ENCODE measurements around the gene DNAJC19.

DNAJC19 gene

GRCh38 chr3:180989291-180990163 is at the start of gene DNAJC19:
Gene DNAJC19 (minus strand): TSS chr3:180989736. CDS start chr3:180989602, 134 bp downstream.
- peak; percentile 94 for DNase-seq
- Histone ChIP-seq H3K4me2 (ENCODE audit: insufficient read depth, low read length) (peak within 1 kb of the TSS; percentile 86), H3K4me1 (ENCODE audit: insufficient read depth, low read length) (peaks cover 30% of the 10 kb centered on the region), H3K36me3 (ENCODE audit: insufficient read depth, low read length) (peaks cover 8% of the 10 kb centered on the region), H3K27me3 (ENCODE audit: insufficient read depth, low read length, poor library complexity) (no peaks in the 10 kb centered on the region), H3K9me3 (ENCODE audit: insufficient read depth, low read length, severe bottlenecking) (no peaks in the 10 kb centered on the region), H2AFZ (ENCODE audit: low read depth, low read length) (peak within 1 kb of the TSS; percentile 82), H3K9ac (ENCODE audit: low read depth, low read length) (peak within 1 kb of the TSS; percentile 62), H3K27ac (ENCODE audit: low read length) (peak within 1 kb of the TSS; percentile 68), H4K20me1 (ENCODE audit: insufficient read depth, low read length) (no peaks in the 10 kb centered on the region), H3K79me2 (ENCODE audit: insufficient read depth, low read length) (peaks cover 22% of the 10 kb centered on the region), H3K4me3 (ENCODE audit: low read depth in 1 of 2, low read length in 2 of 2) (peak within 1 kb of the TSS; percentile 65 to 66)
- TF ChIP-seq CTCF (IDR thresholded peaks at IDR 0.05; ENCODE audit: borderline replicate concordance, extremely low read depth, low read length, poor library complexity, severe bottlenecking) (no peak), EZH2 (IDR thresholded peaks at IDR 0.05; ENCODE audit: borderline replicate concordance, low read depth, low read length, severe bottlenecking) (no peak)
- peak; percentile 95 for ATAC-seq (ENCODE audit: insufficient read depth, low read depth)

- no peaks in the 10 kb centered on the region for H3K79me2 ChIP-seq (ENCODE audit: insufficient read depth, low read length)
- no peaks in the 10 kb centered on the region for H3K9me3 ChIP-seq (ENCODE audit: insufficient read depth, low read length, severe bottlenecking)
- no peak overlapping the region for H3K4me3 ChIP-seq (ENCODE audit: low read depth in 1 of 2, low read length in 2 of 2)
- no peak for TF ChIP-seq CTCF (IDR thresholded peaks at IDR 0.05; ENCODE audit: borderline replicate concordance, extremely low read depth, low read length, poor library complexity, severe bottlenecking)
- no peak for TF ChIP-seq EZH2 (IDR thresholded peaks at IDR 0.05; ENCODE audit: borderline replicate concordance, low read depth, low read length, severe bottlenecking)
- no peaks in the 10 kb centered on the region for H3K27me3 ChIP-seq (ENCODE audit: insufficient read depth, low read length, poor library complexity)
- H3K27ac ChIP-seq (ENCODE audit: low read length) = no peak overlapping the region
- no peaks in the 10 kb centered on the region for H4K20me1 ChIP-seq (ENCODE audit: insufficient read depth, low read length)
- H3K4me2 ChIP-seq (ENCODE audit: insufficient read depth, low read length) = no peak overlapping the region
- no peak for DNase-seq
- no peaks in the 10 kb centered on the region for H3K4me1 ChIP-seq (ENCODE audit: insufficient read depth, low read length)
- H3K9ac ChIP-seq (ENCODE audit: low read depth, low read length) = no peak overlapping the region
- ATAC-seq (ENCODE audit: insufficient read depth, low read depth) = no peak
- no peak overlapping the region for H2AFZ ChIP-seq (ENCODE audit: low read depth, low read length)
- no peaks in the 10 kb centered on the region for H3K36me3 ChIP-seq (ENCODE audit: insufficient read depth, low read length)
Observed at GRCh38 chr3:181030948-181031347, 41.4 kb upstream of the DNAJC19 start.

GRCh38 chr3:181025204-181025603 is 35.7 kb upstream of the DNAJC19 start:
- ATAC-seq (ENCODE audit: insufficient read depth, low read depth) (no peak), DNase-seq (no peak)
- H4K20me1 ChIP-seq (ENCODE audit: insufficient read depth, low read length) = no peaks in the 10 kb centered on the region
- H3K36me3 ChIP-seq (ENCODE audit: insufficient read depth, low read length) = no peaks in the 10 kb centered on the region
- H3K4me1 ChIP-seq (ENCODE audit: insufficient read depth, low read length) = no peaks in the 10 kb centered on the region
- no peak overlapping the region for H3K4me3 ChIP-seq (ENCODE audit: low read depth in 1 of 2, low read length in 2 of 2)
- H2AFZ ChIP-seq (ENCODE audit: low read depth, low read length) = no peak overlapping the region
- H3K9ac ChIP-seq (ENCODE audit: low read depth, low read length) = no peak overlapping the region
- TF ChIP-seq EZH2 (IDR thresholded peaks at IDR 0.05; ENCODE audit: borderline replicate concordance, low read depth, low read length, severe bottlenecking) (no peak), CTCF (IDR thresholded peaks at IDR 0.05; ENCODE audit: borderline replicate concordance, extremely low read depth, low read length, poor library complexity, severe bottlenecking) (no peak)
- H3K9me3 ChIP-seq (ENCODE audit: insufficient read depth, low read length, severe bottlenecking) = no peaks in the 10 kb centered on the region
- no peak overlapping the region for H3K27ac ChIP-seq (ENCODE audit: low read length)
- H3K79me2 ChIP-seq (ENCODE audit: insufficient read depth, low read length) = no peaks in the 10 kb centered on the region
- H3K4me2 ChIP-seq (ENCODE audit: insufficient read depth, low read length) = no peak overlapping the region
- peaks cover 2% of the 10 kb centered on the region for H3K27me3 ChIP-seq (ENCODE audit: insufficient read depth, low read length, poor library complexity)

Measured in DND-41 (cell line).